OCI-LY7 (cell line): ENCODE measurements around the gene PPP2R3A. TPM values are rescaled to one million over a fixed set of nuclear protein-coding genes. Genes with fewer than 3 reads are reported as not detected.

ENCODE experiments used
- BruUV-seq: library from RNA; stranded (reverse); fragments of 400-500 nt; replicated peaks from 2 replicates; lab custom pipeline; 2021; lab: Mats Ljungman, UMichigan
- CTCF ChIA-PET: fragments of 300-600 bp; sonication (Branson Sonifier 250); formaldehyde crosslinking; loops from one replicate; lab custom pipeline; 2022; ENCODE audit warnings: antibody characterized with exemption; ENCODE audit not compliant: unreplicated experiment; lab: Charles Lee
- POLR2A ChIA-PET: fragments of 300-600 bp; sonication (Branson Sonifier 250); formaldehyde crosslinking; loops from one replicate; lab custom pipeline; 2022; ENCODE audit warnings: antibody characterized with exemption; lab: Charles Lee
- DNase-seq: peaks from one replicate; pipeline ENCODE4 v3.0.0-alpha.2; 2015; ENCODE audit warnings: low spot score
- H2AFZ ChIP-seq: fragments of 200-600 bp; sonication (generic), shearing (Covaris generic); 2 replicates; pipeline ENCODE4 v1.6.1; 2014; ENCODE audit warnings: mild to moderate bottlenecking, antibody characterized with exemption, low read length, moderate library complexity
- H3K27ac ChIP-seq: fragments of 200-600 bp; sonication (generic); 2 replicates; pipeline ENCODE4 v1.5.1; 2014; ENCODE audit warnings: mixed run types, low read depth, mild to moderate bottlenecking, moderate library complexity, low read length, inconsistent platforms; ENCODE audit not compliant: poor library complexity, severe bottlenecking
- H3K36me3 ChIP-seq: fragments of 200-600 bp; sonication (generic); 2 replicates; pipeline ENCODE4 v1.6.1; 2014; ENCODE audit warnings: mild to moderate bottlenecking, antibody characterized with exemption, low read length, moderate library complexity, mixed read lengths; ENCODE audit not compliant: insufficient read depth
- H3K4me1 ChIP-seq: fragments of 200-600 bp; sonication (generic); 2 replicates; pipeline ENCODE4 v1.5.1; 2014; ENCODE audit warnings: mild to moderate bottlenecking, low read length; ENCODE audit not compliant: insufficient read depth, poor library complexity, severe bottlenecking
- H3K4me2 ChIP-seq: fragments of 200-600 bp; sonication (generic); 2 replicates; pipeline ENCODE4 v1.6.1; 2014; ENCODE audit warnings: mild to moderate bottlenecking, low read length
- H3K4me3 ChIP-seq: fragments of 200-600 bp; sonication (generic); 2 replicates; pipeline ENCODE4 v1.5.1; 2014; ENCODE audit warnings: mild to moderate bottlenecking, low read depth, low read length; ENCODE audit not compliant: poor library complexity, severe bottlenecking
- H3K79me2 ChIP-seq: fragments of 200-600 bp; sonication (generic); 2 replicates; pipeline ENCODE4 v1.6.1; 2016; ENCODE audit warnings: low read depth, mild to moderate bottlenecking, low read length, moderate library complexity, mixed read lengths; ENCODE audit not compliant: insufficient read depth
- H3K9me2 ChIP-seq: fragments of 200-600 bp; sonication (generic); 2 replicates; pipeline ENCODE4 v1.6.1; 2016; ENCODE audit warnings: mild to moderate bottlenecking, low read length, mixed read lengths; ENCODE audit not compliant: insufficient read depth
- H3K9me3 ChIP-seq: fragments of 200-600 bp; sonication (generic); 2 replicates; pipeline ENCODE4 v1.6.1; 2014; ENCODE audit warnings: mild to moderate bottlenecking, mixed run types, low read length, mixed read lengths
- H4K20me1 ChIP-seq: fragments of 200-600 bp; sonication (generic); 2 replicates; pipeline ENCODE4 v1.6.1; 2014; ENCODE audit warnings: mild to moderate bottlenecking, antibody characterized with exemption, low read length, moderate library complexity, mixed read lengths; ENCODE audit not compliant: insufficient read depth
- EZH2phosphoT487 ChIP-seq: fragments of 200-600 bp; sonication (generic); IDR thresholded peaks from 2 replicates; pipeline ENCODE4 v1.6.1; 2018; ENCODE audit warnings: low read depth, borderline replicate concordance, mild to moderate bottlenecking, mixed run types, antibody characterized with exemption, low read length, moderate library complexity, mixed read lengths
- intact Hi-C: fragments of 100-400 bp; cut with micrococcal nuclease; formaldehyde crosslinking; loops from one replicate; pipeline ENCODE4 v1.10.0; 2022; ENCODE audit not compliant: unreplicated experiment
- total RNA-seq, 2 experiments: library from RNA; depleted of rRNA in 1 of 2; stranded (reverse); fragments of >200 nt in 1 of 2; shearing (Covaris generic) in 1 of 2; gene quantifications; 2 replicates each; pipeline ENCODE4 v1.2.3, GENCODE V29; 2014 to 2022
- TF ChIP-seq, protein P1 (sequence below): fragments of 200-600 bp; sonication (generic); conservative IDR thresholded peaks from 2 replicates; pipeline ENCODE4 v1.5.1; 2014; ENCODE audit warnings: mild to moderate bottlenecking, antibody characterized with exemption, low read length, moderate library complexity, mixed read lengths

Gene PPP2R3A
- total RNA-seq, 2 experiments from 2014 or later: 0.22 to 0.27 TPM

DNA sequence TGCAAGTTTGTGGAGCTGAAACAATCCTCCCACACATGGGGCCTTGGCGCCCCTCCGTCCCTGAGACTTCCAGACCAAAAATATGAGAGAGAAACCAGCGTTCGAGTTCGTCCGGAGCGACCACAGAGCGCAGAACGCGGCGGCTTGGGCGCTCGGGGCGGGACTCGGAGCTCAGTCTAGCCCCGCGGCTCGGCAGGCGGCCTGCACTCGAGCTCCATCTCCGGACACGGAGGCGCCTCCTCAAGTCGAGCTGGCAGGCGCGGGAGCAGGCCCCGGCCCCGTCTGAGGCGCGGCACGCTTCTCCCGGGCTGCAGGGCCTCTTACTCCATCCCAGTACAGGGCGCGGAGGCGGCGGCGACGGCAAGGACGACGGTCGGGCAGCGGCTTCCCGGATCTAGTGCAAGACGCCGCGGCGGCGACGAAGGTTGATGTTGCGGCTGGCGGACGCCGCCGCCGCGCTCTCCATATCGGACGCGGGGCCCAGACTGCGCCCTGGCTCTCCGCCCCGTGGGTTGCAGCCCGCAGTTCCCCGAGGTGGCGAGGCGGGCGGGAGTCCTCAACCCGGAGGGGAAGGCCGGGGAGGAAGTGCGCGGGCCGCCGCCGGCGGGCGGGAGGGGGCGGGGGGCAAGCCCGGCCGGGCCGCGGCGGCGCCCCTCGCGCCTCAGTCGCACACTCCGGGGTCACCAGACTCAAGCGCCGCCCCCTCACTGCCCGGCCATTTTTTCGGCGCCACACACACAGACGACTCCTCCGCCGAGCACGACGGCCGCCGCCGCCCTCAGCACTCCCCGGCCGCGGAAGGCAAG lies 229.9 kb downstream of the PPP2R3A start:
- intact Hi-C loops: loop anchor here (1.0 kb wide), 3 partner anchors 55 to 667 kb away; partner anchors contain the start of genes NCK1, PCCB and STAG1
- H3K4me3 ChIP-seq: peak overlapping the region; percentile 91
- TF ChIP-seq, protein P1, sequence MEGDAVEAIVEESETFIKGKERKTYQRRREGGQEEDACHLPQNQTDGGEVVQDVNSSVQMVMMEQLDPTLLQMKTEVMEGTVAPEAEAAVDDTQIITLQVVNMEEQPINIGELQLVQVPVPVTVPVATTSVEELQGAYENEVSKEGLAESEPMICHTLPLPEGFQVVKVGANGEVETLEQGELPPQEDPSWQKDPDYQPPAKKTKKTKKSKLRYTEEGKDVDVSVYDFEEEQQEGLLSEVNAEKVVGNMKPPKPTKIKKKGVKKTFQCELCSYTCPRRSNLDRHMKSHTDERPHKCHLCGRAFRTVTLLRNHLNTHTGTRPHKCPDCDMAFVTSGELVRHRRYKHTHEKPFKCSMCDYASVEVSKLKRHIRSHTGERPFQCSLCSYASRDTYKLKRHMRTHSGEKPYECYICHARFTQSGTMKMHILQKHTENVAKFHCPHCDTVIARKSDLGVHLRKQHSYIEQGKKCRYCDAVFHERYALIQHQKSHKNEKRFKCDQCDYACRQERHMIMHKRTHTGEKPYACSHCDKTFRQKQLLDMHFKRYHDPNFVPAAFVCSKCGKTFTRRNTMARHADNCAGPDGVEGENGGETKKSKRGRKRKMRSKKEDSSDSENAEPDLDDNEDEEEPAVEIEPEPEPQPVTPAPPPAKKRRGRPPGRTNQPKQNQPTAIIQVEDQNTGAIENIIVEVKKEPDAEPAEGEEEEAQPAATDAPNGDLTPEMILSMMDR: no peak; the same call in 1 of the 2 replicates
- no peak for TF ChIP-seq EZH2phosphoT487
- no TSS peak for BruUV-seq
- ChIA-PET CTCF (interaction anchor here (0.8 kb wide), 1 partner anchor 557 kb away, joined by 3 read pairs; no protein-coding TSS in a partner anchor), POLR2A (interaction anchor here (0.6 to 4.1 kb wide), 24 partner anchors 10 to 689 kb away, joined by 3 to 73 read pairs (median 4); partner anchors contain the start of genes NCK1, PCCB and STAG1)
- peaks cover 45% of the 10 kb centered on the region for H3K36me3 ChIP-seq
- peaks cover 42% of the 10 kb centered on the region for H4K20me1 ChIP-seq
- H3K9me3 ChIP-seq: peaks cover 5% of the 10 kb centered on the region; the same call in 1 of the 2 replicates
- peaks cover 29% of the 10 kb centered on the region for H3K4me1 ChIP-seq
- H3K9me2 ChIP-seq: no peaks in the 10 kb centered on the region
- H3K27ac ChIP-seq: peak overlapping the region; percentile 91
- peak; percentile 85 for DNase-seq
- no peak overlapping the region for H2AFZ ChIP-seq
- peaks cover 64% of the 10 kb centered on the region for H3K79me2 ChIP-seq
- peak overlapping the region; percentile 84 for H3K4me2 ChIP-seq

DNA sequence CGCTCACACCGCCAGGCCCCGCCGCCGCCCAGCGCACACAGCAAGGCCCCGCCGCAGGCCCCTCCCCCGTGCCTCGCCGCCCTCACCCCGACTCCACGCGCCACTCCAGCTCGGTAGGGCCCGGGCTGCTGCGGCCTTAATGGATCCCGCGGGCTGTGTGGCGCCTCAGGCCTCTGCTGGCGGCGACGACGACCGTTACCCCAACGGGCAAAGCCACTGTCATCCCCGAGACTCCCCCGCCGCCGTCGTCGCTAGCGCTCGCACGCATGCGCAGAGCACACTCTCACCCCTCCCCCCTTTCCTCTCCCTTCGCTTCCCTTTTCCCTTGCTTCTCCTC lies 230.5 kb downstream of the PPP2R3A start, which contains the start of gene MSL2:
Gene MSL2, minus strand, starts transcription at position 272 of the 337 bp plus-strand sequence. CDS start 1,222 bp downstream, outside the sequence.
- H3K9me2 ChIP-seq: no peaks in the 10 kb centered on the region
- intact Hi-C loops: loop anchor here (1.0 kb wide), 2 partner anchors 556 to 666 kb away; partner anchors contain the start of genes NCK1 and STAG1
- peaks cover 40% of the 10 kb centered on the region for H3K36me3 ChIP-seq
- H3K27ac ChIP-seq: peak within 1 kb of the TSS; percentile 91
- peak within 1 kb of the TSS; percentile 87 for H3K4me2 ChIP-seq
- H4K20me1 ChIP-seq: peaks cover 37% of the 10 kb centered on the region
- peak within 1 kb of the TSS; percentile 91 for H3K4me3 ChIP-seq
- POLR2A ChIA-PET: interaction anchor here (0.6 to 4.1 kb wide), 23 partner anchors 8 to 818 kb away, joined by 3 to 73 read pairs (median 4); partner anchors contain the start of genes NCK1, PCCB and STAG1
- H3K9me3 ChIP-seq: peaks cover 5% of the 10 kb centered on the region; the same call in 1 of the 2 replicates
- CTCF ChIA-PET: interaction anchor here (0.6 to 1.8 kb wide), 3 partner anchors 40 to 55 kb away, joined by 3 to 15 read pairs (median 7); partner anchors contain the start of gene PCCB
- no TSS peak for BruUV-seq
- H3K4me1 ChIP-seq: peaks cover 23% of the 10 kb centered on the region
- peak within 1 kb of the TSS; percentile 73; the same call in 1 of the 2 replicates for H2AFZ ChIP-seq
- DNase-seq: no peak
- no peak for TF ChIP-seq EZH2phosphoT487
- TF ChIP-seq, protein P1: no peak
- peaks cover 58% of the 10 kb centered on the region for H3K79me2 ChIP-seq
